Stimulated activated CD4-positive, alpha-beta T cell treated with anti-CD3 and anti-CD28 coated beads, Interleukin-12 subunit alpha, Interleukin-12 subunit beta, amount 100 ng/mL, for 48 hours (primary cell): Measurements from ENCODE around the gene ZMYND10.

Experiments used
- DNase-seq, 3 donors: peaks; one replicate each; pipeline ENCODE4 v3.0.0-alpha.2; 2020; ENCODE audit warnings: low read depth in 2 of 3, low spot score in 1 of 3

ZMYND10 gene

GRCh38 chr3:50345586-50346234 lies at the start of gene ZMYND10:
Gene ZMYND10 (minus strand): TSS chr3:50345732. CDS start chr3:50345579, 153 bp downstream.
- DNase-seq: peak; percentile 53 to 73 (median 63)

DNA sequence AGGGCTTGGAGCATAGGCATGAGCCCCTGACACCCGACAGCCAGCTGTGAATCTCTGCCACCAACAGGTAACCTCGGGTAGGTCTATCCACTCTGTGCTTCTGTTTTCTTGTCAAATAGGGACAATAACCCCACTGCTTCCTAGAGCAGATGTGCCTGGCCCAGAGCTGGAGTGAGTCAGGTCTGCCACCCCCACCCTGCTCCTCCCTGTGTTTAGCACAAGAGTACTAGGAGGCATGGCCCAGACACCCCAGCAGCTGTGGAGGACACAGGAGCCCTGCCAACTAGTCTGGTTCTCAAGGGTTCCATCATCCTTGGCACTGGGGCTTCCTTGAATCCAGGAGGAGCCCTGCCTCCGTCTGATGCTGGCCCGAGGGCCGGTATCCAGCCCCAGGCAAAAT lies 47.5 kb upstream of the ZMYND10 start:
- DNase-seq: no peak

DNA sequence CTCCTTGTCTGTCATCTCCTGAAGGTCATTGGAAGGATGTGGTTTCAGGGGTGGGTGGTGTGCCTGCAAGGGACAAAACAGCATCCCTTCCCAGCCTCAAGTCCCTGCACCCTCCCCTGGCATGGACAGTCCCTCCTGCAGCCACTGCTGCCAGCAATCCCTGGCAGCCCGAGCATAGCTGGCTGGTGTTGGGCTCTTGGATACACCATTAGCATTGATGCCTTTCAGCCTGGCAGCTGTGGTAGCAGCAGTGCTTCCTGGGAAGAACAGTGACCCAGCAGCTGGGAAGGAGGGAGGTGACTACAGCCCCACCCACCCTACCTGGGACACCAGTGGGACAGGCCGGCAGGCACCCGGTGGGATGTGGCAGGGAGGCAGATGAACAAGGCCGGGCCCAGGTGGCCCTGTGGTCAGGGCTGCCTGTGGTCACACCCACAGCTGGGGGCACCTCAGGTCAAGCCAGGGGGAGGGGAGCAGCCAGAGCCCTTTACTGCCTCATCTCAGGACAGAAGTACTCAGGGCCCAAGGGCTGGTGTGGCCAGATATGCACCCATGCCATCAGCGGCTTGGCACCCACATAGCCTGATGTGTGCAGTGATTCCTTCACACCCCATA lies 46.7 kb upstream of the ZMYND10 start:
- DNase-seq: no peak

GRCh38 chr3:50390508-50391224 lies 45.1 kb upstream of the ZMYND10 start:
- no peak for DNase-seq

DNA sequence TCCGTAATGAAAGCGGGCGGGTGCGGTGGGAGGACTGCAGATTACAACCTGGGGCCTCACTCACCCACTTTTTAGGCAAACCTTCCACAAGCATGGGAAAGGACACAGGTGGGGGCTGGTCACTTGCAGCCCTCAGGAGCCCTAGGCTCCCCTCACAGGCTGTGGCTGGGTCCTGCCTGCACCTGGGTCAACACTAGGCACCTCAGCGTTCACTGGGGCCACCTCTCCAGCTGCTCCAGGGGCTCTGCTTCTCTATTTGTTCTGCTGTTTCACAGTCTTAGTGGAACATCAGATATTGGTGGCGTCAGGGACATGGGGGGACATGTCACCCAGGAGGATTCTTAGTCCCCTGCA lies 43.9 kb upstream of the ZMYND10 start:
- DNase-seq: no peak

- DNase-seq: no peak
These were observed 43.3 kb upstream of the ZMYND10 start for GRCh38 chr3:50388720-50389413.

GRCh38 chr3:50388016-50388719 lies 42.6 kb upstream of the ZMYND10 start:
- DNase-seq: no peak

DNA sequence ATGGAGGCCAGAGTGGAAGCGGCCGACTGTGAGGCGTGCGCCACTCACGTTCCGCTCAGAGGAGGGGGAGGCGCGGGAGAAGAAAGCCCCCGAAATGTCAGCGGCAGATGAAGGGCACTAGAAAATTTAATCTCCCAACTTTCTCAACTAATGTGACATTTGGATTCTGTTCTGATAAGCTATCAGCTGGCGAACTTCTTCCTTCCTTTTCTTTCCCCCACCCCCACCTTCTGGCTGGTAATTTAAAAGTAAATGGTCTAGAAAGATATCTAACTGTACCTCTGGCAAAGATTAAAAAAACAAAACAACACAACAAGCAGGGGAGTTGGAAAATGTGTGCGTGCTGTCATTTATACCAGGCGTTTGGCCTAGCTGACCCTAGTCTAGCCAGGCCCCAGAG lies 40.2 kb upstream of the ZMYND10 start:
- DNase-seq: no peak

DNA sequence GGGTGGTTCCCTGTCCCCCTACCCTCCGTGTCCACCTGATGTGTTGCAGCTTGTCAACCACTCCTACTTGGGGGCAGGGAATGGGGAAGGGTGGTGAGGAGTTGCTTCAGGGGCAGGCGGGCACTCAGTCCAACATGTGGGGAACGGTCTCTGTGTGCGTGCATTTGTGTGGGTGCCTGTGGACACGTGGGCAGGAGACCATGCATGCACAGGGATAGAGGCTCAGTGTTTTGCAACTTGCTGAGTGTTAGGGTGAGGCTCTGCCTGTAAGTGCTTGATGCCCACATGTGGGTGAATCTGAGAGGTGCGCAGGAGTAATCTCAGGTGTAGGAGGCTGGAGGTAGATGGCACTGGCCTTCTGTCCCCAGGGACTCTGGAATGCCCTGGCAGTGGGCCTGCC lies 38.2 kb upstream of the ZMYND10 start:
- DNase-seq: no peak

- no peak for DNase-seq
These were observed 37.2 kb upstream of the ZMYND10 start for GRCh38 chr3:50382722-50383121.

GRCh38 chr3:50381383-50381782 lies 35.9 kb upstream of the ZMYND10 start:
- DNase-seq: no peak

- DNase-seq: no peak
These were observed 35.0 kb upstream of the ZMYND10 start for GRCh38 chr3:50380405-50381085.

- DNase-seq: no peak
These were observed 33.2 kb upstream of the ZMYND10 start for GRCh38 chr3:50378757-50379156.

- DNase-seq: no peak
These were observed 32.5 kb upstream of the ZMYND10 start for GRCh38 chr3:50378024-50378423.

GRCh38 chr3:50375258-50375931 lies 29.9 kb upstream of the ZMYND10 start:
- DNase-seq: no peak

DNA sequence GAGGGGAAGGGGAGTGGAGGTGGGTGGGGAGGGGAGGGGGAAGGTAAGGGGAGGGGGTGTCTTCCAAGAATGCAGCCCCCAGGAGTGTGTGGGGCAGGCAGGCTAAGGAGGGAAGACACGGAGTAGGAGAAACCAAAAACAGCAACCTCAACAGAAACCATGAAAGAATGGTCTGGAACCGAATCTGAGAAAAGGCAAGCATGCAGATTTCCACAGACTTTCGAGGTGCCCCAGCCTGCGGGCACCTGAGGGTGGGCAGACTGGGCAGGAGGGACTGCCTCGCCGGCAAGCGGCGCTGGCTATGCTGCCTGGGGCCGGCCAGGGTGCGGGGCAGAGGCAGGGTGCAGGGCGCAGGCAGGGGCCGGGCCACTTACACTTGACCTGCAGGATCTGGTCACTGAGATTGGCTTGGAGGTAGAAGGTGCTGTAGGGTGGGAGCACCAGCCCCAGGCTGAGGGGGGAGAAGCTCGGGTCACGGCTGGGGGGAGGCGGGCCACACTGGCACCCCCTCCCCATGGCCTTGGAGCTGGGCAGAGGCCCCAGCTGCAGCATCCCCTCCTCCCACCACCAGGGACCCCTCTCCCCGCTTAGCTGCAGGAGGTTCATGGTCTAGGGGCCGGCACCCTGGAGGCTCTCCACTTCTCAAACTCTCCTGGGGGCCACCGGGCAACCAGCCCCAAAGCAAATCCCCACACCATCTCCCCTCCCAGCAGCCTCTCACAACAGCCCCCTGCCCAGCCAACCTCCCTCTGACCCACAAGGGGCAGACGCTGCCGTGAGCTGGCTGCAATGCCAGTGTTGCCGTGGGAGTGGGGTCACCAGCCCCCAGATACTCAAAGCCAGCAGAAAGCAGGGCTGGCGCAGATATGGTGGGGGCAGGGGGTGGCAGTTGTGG lies 29.1 kb upstream of the ZMYND10 start:
- DNase-seq: no peak

- no peak for DNase-seq
These were observed 27.9 kb upstream of the ZMYND10 start for GRCh38 chr3:50373146-50374051.

DNA sequence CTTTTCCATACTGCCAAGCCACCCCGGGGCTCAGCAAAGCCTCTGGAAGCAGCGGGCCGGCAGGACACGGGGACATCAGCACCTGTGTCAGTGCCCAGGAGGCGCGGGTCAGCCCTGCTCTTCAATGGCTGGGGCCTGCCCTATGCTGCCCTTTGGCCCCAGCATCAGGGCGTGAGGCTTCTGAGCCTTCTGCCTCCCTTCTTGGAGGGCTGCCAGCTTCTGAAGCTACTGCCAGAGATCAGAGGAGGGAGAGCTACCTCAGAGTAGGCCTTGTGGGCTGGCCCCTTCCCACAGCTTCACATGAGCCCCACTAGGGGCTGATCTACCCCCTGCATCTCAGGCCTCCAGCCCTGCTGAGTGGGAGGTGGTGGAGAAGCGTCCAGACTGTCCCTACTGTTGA lies 26.8 kb upstream of the ZMYND10 start:
- no peak for DNase-seq
